Tibial artery (tissue), 4 donors: ENCODE results near the gene MTERF4.
A peak's percentile ranks its signal among the peaks of the same experiment; 100 is the strongest.

Source experiments
- DNase-seq, 2 donors: peaks; one replicate each; pipeline ENCODE4 v3.0.0-alpha.2; 2019
- H3K27ac ChIP-seq, 2 donors: fragments of 200-600 bp; sonication (generic) in 1 of 2; 1 replicate in 1 of 2; 2 replicates in 1 of 2; pipeline ENCODE4 v1.5.1; 2018 to 2019; ENCODE audit warnings: mild to moderate bottlenecking in 1 of 2
- H3K27me3 ChIP-seq, 2 donors: fragments of 200-600 bp; sonication (generic) in 1 of 2; one replicate each; pipeline versions ENCODE4 v1.5.1 to v1.6.0; 2016 to 2019
- H3K36me3 ChIP-seq, 3 donors: fragments of 200-600 bp; sonication (generic) in 2 of 3; one replicate each; pipeline ENCODE4 v1.5.1; 2016 to 2019; ENCODE audit warnings: mild to moderate bottlenecking in 2 of 3
- H3K4me1 ChIP-seq, 4 donors: fragments of 200-600 bp; sonication (generic) in 2 of 4; 1 replicate in 3 of 4; 2 replicates in 1 of 4; pipeline ENCODE4 v1.5.1; 2016 to 2019
- H3K4me3 ChIP-seq, 2 donors: fragments of 200-600 bp; sonication (generic) in 1 of 2; 1 replicate in 1 of 2; 2 replicates in 1 of 2; pipeline ENCODE4 v1.5.1; 2018 to 2019; ENCODE audit warnings: mild to moderate bottlenecking in 2 of 2
- H3K9me3 ChIP-seq, 3 donors: fragments of 200-600 bp; sonication (generic) in 1 of 3; one replicate each; pipeline ENCODE4 v1.5.1; 2016 to 2019
- intact Hi-C: fragments of 100-400 bp; cut with DNase I; formaldehyde crosslinking; loops from one replicate; pipeline ENCODE4 v1.15.0; 2023; ENCODE audit warnings: low total_unique reads
- TF ChIP-seq, protein P1 (sequence below), 2 experiments: fragments of 200-600 bp in 1 of 2; fragments of 450-650 bp in 1 of 2; IDR thresholded peaks; one replicate each; pipeline ENCODE4 v1.5.1; 2017 to 2019; ENCODE audit warnings: antibody characterized with exemption in 2 of 2, mild to moderate bottlenecking in 1 of 2, moderate library complexity in 1 of 2

Gene MTERF4

GRCh38 chr2:241128266-241128665 is 26.2 kb upstream of the MTERF4 start:
- intact Hi-C loops: no loop called here
- H3K4me1 ChIP-seq: no peaks in the 10 kb centered on the region
- H3K27ac ChIP-seq: no peak overlapping the region
- H3K9me3 ChIP-seq: no peaks in the 10 kb centered on the region
- peaks cover 0 to 6% (median 3%) of the 10 kb centered on the region in 3 donors for H3K36me3 ChIP-seq
- H3K27me3 ChIP-seq: no peaks in the 10 kb centered on the region
- no peak overlapping the region for H3K4me3 ChIP-seq
- TF ChIP-seq, protein P1, sequence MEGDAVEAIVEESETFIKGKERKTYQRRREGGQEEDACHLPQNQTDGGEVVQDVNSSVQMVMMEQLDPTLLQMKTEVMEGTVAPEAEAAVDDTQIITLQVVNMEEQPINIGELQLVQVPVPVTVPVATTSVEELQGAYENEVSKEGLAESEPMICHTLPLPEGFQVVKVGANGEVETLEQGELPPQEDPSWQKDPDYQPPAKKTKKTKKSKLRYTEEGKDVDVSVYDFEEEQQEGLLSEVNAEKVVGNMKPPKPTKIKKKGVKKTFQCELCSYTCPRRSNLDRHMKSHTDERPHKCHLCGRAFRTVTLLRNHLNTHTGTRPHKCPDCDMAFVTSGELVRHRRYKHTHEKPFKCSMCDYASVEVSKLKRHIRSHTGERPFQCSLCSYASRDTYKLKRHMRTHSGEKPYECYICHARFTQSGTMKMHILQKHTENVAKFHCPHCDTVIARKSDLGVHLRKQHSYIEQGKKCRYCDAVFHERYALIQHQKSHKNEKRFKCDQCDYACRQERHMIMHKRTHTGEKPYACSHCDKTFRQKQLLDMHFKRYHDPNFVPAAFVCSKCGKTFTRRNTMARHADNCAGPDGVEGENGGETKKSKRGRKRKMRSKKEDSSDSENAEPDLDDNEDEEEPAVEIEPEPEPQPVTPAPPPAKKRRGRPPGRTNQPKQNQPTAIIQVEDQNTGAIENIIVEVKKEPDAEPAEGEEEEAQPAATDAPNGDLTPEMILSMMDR (IDR thresholded peaks at IDR 0.05): no peak
- peak; percentile 12 to 40 for DNase-seq

GRCh38 chr2:241126771-241127202 is 24.7 kb upstream of the MTERF4 start:
- Histone ChIP-seq H3K4me1 (no peaks in the 10 kb centered on the region), H3K9me3 (no peaks in the 10 kb centered on the region), H3K4me3 (no peak overlapping the region), H3K36me3 (peaks cover 0 to 6% (median 3%) of the 10 kb centered on the region in 3 donors), H3K27me3 (no peaks in the 10 kb centered on the region), H3K27ac (no peak overlapping the region)
- intact Hi-C loops: no loop called here
- DNase-seq: peak in 1 of 2 donors; percentile 48
- TF ChIP-seq, protein P1 (IDR thresholded peaks at IDR 0.05): no peak

- intact Hi-C loops: no loop called here
- H3K4me1 ChIP-seq: no peaks in the 10 kb centered on the region
- peak in 1 of 2 donors; percentile 56 for DNase-seq
- TF ChIP-seq, protein P1 (IDR thresholded peaks at IDR 0.05): no peak
- no peaks in the 10 kb centered on the region for H3K27me3 ChIP-seq
- peaks cover 0 to 6% (median 3%) of the 10 kb centered on the region in 3 donors for H3K36me3 ChIP-seq
- H3K27ac ChIP-seq: no peak overlapping the region
- H3K4me3 ChIP-seq: no peak overlapping the region
- no peaks in the 10 kb centered on the region for H3K9me3 ChIP-seq
Observed at GRCh38 chr2:241126201-241126611, 24.1 kb upstream of the MTERF4 start.

DNA sequence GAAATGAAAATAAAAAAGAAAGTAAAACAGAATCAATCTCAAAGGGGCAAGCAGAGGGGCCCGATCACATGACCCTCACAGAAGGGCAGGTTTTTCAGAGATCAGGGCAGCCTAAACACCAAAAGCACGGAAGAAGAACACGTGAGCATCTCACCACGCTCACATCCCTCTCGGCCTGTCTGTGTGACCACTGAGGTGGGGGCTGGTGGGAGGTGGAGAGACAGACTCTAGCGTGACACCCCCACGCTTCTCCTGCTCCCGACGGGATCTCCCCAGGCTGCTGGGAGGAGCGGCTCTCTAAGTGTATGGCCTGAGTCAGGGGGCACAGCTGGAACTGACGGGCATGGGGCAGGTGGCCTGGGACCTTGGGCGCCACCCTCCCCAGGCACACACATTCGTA is 23.5 kb upstream of the MTERF4 start:
- H3K27me3 ChIP-seq: no peaks in the 10 kb centered on the region
- peaks cover 0 to 6% (median 3%) of the 10 kb centered on the region in 3 donors for H3K36me3 ChIP-seq
- TF ChIP-seq, protein P1 (IDR thresholded peaks at IDR 0.05): no peak
- H3K27ac ChIP-seq: no peak overlapping the region
- intact Hi-C loops: no loop called here
- DNase-seq: peak in 1 of 2 donors; percentile 48
- no peaks in the 10 kb centered on the region for H3K4me1 ChIP-seq
- no peaks in the 10 kb centered on the region for H3K9me3 ChIP-seq
- no peak overlapping the region for H3K4me3 ChIP-seq

- Histone ChIP-seq H3K27me3 (no peaks in the 10 kb centered on the region), H3K9me3 (no peaks in the 10 kb centered on the region), H3K4me1 (no peaks in the 10 kb centered on the region), H3K36me3 (peaks cover 0 to 6% (median 0%) of the 10 kb centered on the region in 3 donors), H3K27ac (no peak overlapping the region), H3K4me3 (no peak overlapping the region)
- DNase-seq: peak in 1 of 2 donors; percentile 61
- TF ChIP-seq, protein P1 (IDR thresholded peaks at IDR 0.05): no peak
- intact Hi-C loops: no loop called here
Observed at GRCh38 chr2:241123816-241124536, 21.9 kb upstream of the MTERF4 start.
